Measurements from ENCODE around the gene ZFP36L2. TPM values are rescaled to one million over a fixed set of nuclear protein-coding genes. Genes with fewer than 3 reads are reported as not detected.

Gene ZFP36L2
- polyA plus RNA-seq, 6 donors from 2014 or later: 125 to 367 (median 188) TPM

GRCh38 chr2:43265001-43265400, 38.6 kb upstream of the ZFP36L2 start:
- H3K27me3 Mint-ChIP-seq: no peaks in the 10 kb centered on the region
- DNase-seq: no peak
- H3K36me3 Mint-ChIP-seq: peaks cover 17 to 39% of the 10 kb centered on the region in 2 donors

GRCh38 chr2:43262951-43263350, 36.5 kb upstream of the ZFP36L2 start:
- DNase-seq (no peak), ATAC-seq (ENCODE audit: low read depth in 2 of 2) (no peak)
- no peaks in the 10 kb centered on the region for H3K27me3 Mint-ChIP-seq
- peak overlapping the region in 1 of 6 donors; percentile 34 for H3K27ac Mint-ChIP-seq
- H3K9me3 Mint-ChIP-seq: no peaks in the 10 kb centered on the region
- peaks cover 14 to 26% of the 10 kb centered on the region in 2 donors for H3K36me3 Mint-ChIP-seq
- no peak overlapping the region for H3K4me3 Mint-ChIP-seq
- H3K4me1 Mint-ChIP-seq: peaks cover 0 to 3% (median 0%) of the 10 kb centered on the region in 3 donors

More at GRCh38 chr2:43265001-43265400, 38.6 kb upstream of the ZFP36L2 start:
- H3K9me3 Mint-ChIP-seq: no peaks in the 10 kb centered on the region
- H3K4me1 Mint-ChIP-seq: peaks cover 0 to 3% (median 0%) of the 10 kb centered on the region in 3 donors
- H3K4me3 Mint-ChIP-seq: no peak overlapping the region
- H3K27ac Mint-ChIP-seq: no peak overlapping the region
- no peak for ATAC-seq (ENCODE audit: low read depth in 2 of 2)

- no peak for DNase-seq
- H3K36me3 Mint-ChIP-seq: peaks cover 12 to 26% of the 10 kb centered on the region in 2 donors
- no peak for ATAC-seq (ENCODE audit: low read depth in 2 of 2)
- H3K4me1 Mint-ChIP-seq: peaks cover 0 to 3% (median 0%) of the 10 kb centered on the region in 3 donors
- peak overlapping the region in 2 of 6 donors; percentile 33 to 57 for H3K27ac Mint-ChIP-seq
- no peak overlapping the region for H3K4me3 Mint-ChIP-seq
- no peaks in the 10 kb centered on the region for H3K9me3 Mint-ChIP-seq
- H3K27me3 Mint-ChIP-seq: no peaks in the 10 kb centered on the region
These were observed 35.8 kb upstream of the ZFP36L2 start for GRCh38 chr2:43262239-43262638.

GRCh38 chr2:43259512-43259911, 33.1 kb upstream of the ZFP36L2 start:
- no peak overlapping the region for H3K27ac Mint-ChIP-seq
- H3K27me3 Mint-ChIP-seq: no peaks in the 10 kb centered on the region
- H3K9me3 Mint-ChIP-seq: no peaks in the 10 kb centered on the region
- DNase-seq (no peak), ATAC-seq (ENCODE audit: low read depth in 2 of 2) (no peak)
- H3K4me1 Mint-ChIP-seq: no peaks in the 10 kb centered on the region
- peaks cover 6 to 20% of the 10 kb centered on the region in 2 donors for H3K36me3 Mint-ChIP-seq
- H3K4me3 Mint-ChIP-seq: no peak overlapping the region

GRCh38 chr2:43258547-43259156, 32.2 kb upstream of the ZFP36L2 start:
- Mint-ChIP-seq H3K27ac (peak overlapping the region in 1 of 6 donors; percentile 37), H3K36me3 (peaks cover 6 to 16% of the 10 kb centered on the region in 2 donors), H3K4me3 (no peak overlapping the region), H3K27me3 (no peaks in the 10 kb centered on the region), H3K9me3 (no peaks in the 10 kb centered on the region), H3K4me1 (no peaks in the 10 kb centered on the region)
- no peak for DNase-seq
- ATAC-seq (ENCODE audit: low read depth in 2 of 2): no peak

GRCh38 chr2:43255296-43255910, 29.0 kb upstream of the ZFP36L2 start:
- DNase-seq: no peak
- Mint-ChIP-seq H3K9me3 (no peaks in the 10 kb centered on the region), H3K27me3 (no peaks in the 10 kb centered on the region), H3K4me1 (no peaks in the 10 kb centered on the region), H3K36me3 (peaks cover 0 to 8% of the 10 kb centered on the region in 2 donors), H3K4me3 (no peak overlapping the region), H3K27ac (no peak overlapping the region)
- ATAC-seq (ENCODE audit: low read depth in 2 of 2): no peak

- Mint-ChIP-seq H3K27ac (peak overlapping the region in 1 of 6 donors; percentile 84), H3K36me3 (peaks cover 0 to 8% of the 10 kb centered on the region in 2 donors), H3K4me1 (no peaks in the 10 kb centered on the region), H3K4me3 (no peak overlapping the region), H3K9me3 (no peaks in the 10 kb centered on the region), H3K27me3 (no peaks in the 10 kb centered on the region)
- ATAC-seq (ENCODE audit: low read depth in 2 of 2) (no peak), DNase-seq (no peak)
These were observed 27.9 kb upstream of the ZFP36L2 start for GRCh38 chr2:43254331-43254730.

GRCh38 chr2:43251171-43251731, 24.8 kb upstream of the ZFP36L2 start:
- DNase-seq (no peak), ATAC-seq (ENCODE audit: low read depth in 2 of 2) (no peak)
- H3K27me3 Mint-ChIP-seq: no peaks in the 10 kb centered on the region
- no peaks in the 10 kb centered on the region for H3K9me3 Mint-ChIP-seq
- H3K4me1 Mint-ChIP-seq: peaks cover 0 to 5% (median 4%) of the 10 kb centered on the region in 3 donors
- peak overlapping the region in 2 of 6 donors; percentile 22 to 48 for H3K27ac Mint-ChIP-seq
- H3K4me3 Mint-ChIP-seq: no peak overlapping the region
- peaks cover 0 to 8% of the 10 kb centered on the region in 2 donors for H3K36me3 Mint-ChIP-seq

- peaks cover 0 to 5% (median 4%) of the 10 kb centered on the region in 3 donors for H3K4me1 Mint-ChIP-seq
- H3K9me3 Mint-ChIP-seq: no peaks in the 10 kb centered on the region
- peak overlapping the region in 1 of 6 donors; percentile 77 for H3K27ac Mint-ChIP-seq
- H3K27me3 Mint-ChIP-seq: no peaks in the 10 kb centered on the region
- H3K4me3 Mint-ChIP-seq: no peak overlapping the region
- ATAC-seq (ENCODE audit: low read depth in 2 of 2) (no peak), DNase-seq (no peak)
- H3K36me3 Mint-ChIP-seq: peaks cover 0 to 9% of the 10 kb centered on the region in 2 donors
These were observed 23.6 kb upstream of the ZFP36L2 start for GRCh38 chr2:43250015-43250414.

GRCh38 chr2:43248621-43249020, 22.2 kb upstream of the ZFP36L2 start:
- peak overlapping the region in 2 of 6 donors; percentile 11 to 71 for H3K27ac Mint-ChIP-seq
- no peak for ATAC-seq (ENCODE audit: low read depth in 2 of 2)

GRCh38 chr2:43246641-43247040, 20.2 kb upstream of the ZFP36L2 start:
- Mint-ChIP-seq H3K27ac (no peak overlapping the region), H3K4me3 (no peak overlapping the region), H3K9me3 (no peaks in the 10 kb centered on the region), H3K4me1 (peaks cover 5 to 14% (median 8%) of the 10 kb centered on the region in 3 donors), H3K27me3 (no peaks in the 10 kb centered on the region), H3K36me3 (peaks cover 0 to 6% of the 10 kb centered on the region in 2 donors)
- DNase-seq (no peak), ATAC-seq (ENCODE audit: low read depth in 2 of 2) (no peak)

More at GRCh38 chr2:43248621-43249020, 22.2 kb upstream of the ZFP36L2 start:
- H3K4me1 Mint-ChIP-seq: peaks cover 0 to 5% (median 4%) of the 10 kb centered on the region in 3 donors
- H3K27me3 Mint-ChIP-seq: no peaks in the 10 kb centered on the region
- DNase-seq: no peak
- no peaks in the 10 kb centered on the region for H3K9me3 Mint-ChIP-seq
- H3K4me3 Mint-ChIP-seq: no peak overlapping the region
- H3K36me3 Mint-ChIP-seq: peaks cover 0 to 6% of the 10 kb centered on the region in 2 donors

GRCh38 chr2:43241558-43241957, 15.2 kb upstream of the ZFP36L2 start:
- Mint-ChIP-seq H3K9me3 (no peaks in the 10 kb centered on the region), H3K27ac (peak overlapping the region; percentile 80 to 91 (median 84)), H3K4me1 (peaks cover 30 to 50% (median 37%) of the 10 kb centered on the region in 3 donors), H3K4me3 (peak overlapping the region in 1 of 8 donors; percentile 3), H3K27me3 (no peaks in the 10 kb centered on the region), H3K36me3 (peaks cover 0 to 6% of the 10 kb centered on the region in 2 donors)
- DNase-seq (no peak), ATAC-seq (ENCODE audit: low read depth in 2 of 2) (no peak)

- ATAC-seq (ENCODE audit: low read depth in 2 of 2): no peak
- no peaks in the 10 kb centered on the region for H3K27me3 Mint-ChIP-seq
- peak overlapping the region in 4 of 8 donors; percentile 10 to 85 (median 70) for H3K4me3 Mint-ChIP-seq
- no peak for DNase-seq
- H3K36me3 Mint-ChIP-seq: peaks cover 0 to 6% of the 10 kb centered on the region in 2 donors
- H3K9me3 Mint-ChIP-seq: no peaks in the 10 kb centered on the region
- peak overlapping the region in 4 of 6 donors; percentile 80 to 97 (median 96) for H3K27ac Mint-ChIP-seq
- H3K4me1 Mint-ChIP-seq: peaks cover 30 to 53% (median 37%) of the 10 kb centered on the region in 3 donors
These were observed 14.4 kb upstream of the ZFP36L2 start for GRCh38 chr2:43240766-43241150.
